Liver (tissue), 9 donors: ENCODE data around the gene PIGT. TPM values are rescaled to one million over a fixed set of nuclear protein-coding genes. Genes with fewer than 3 reads are reported as not detected.

Experiments used
- DNase-seq: peaks from one replicate; pipeline ENCODE4 v3.0.0-alpha.2; 2017; ENCODE audit warnings: low spot score
- H3K27ac ChIP-seq, 2 donors: one replicate each; pipeline ENCODE4 v1.7.0; 2013; ENCODE audit warnings: inconsistent platforms in 2 of 2, low read length in 2 of 2, control low read depth in 1 of 2, low read depth in 1 of 2, mild to moderate bottlenecking in 1 of 2
- H3K27me3 ChIP-seq, 4 donors: one replicate each; pipeline versions ENCODE4 v1.6.1 to v1.7.0; 2013; ENCODE audit warnings: low read length in 3 of 4, inconsistent platforms in 1 of 4, mild to moderate bottlenecking in 1 of 4, moderate library complexity in 1 of 4; ENCODE audit not compliant: control insufficient read depth in 4 of 4, insufficient read depth in 4 of 4
- H3K36me3 ChIP-seq, 4 donors: one replicate each; pipeline versions ENCODE4 v1.6.1 to v1.7.0; 2013; ENCODE audit warnings: low read length in 3 of 4, mild to moderate bottlenecking in 3 of 4, low read depth in 1 of 4, moderate library complexity in 1 of 4; ENCODE audit not compliant: control insufficient read depth in 4 of 4, insufficient read depth in 3 of 4
- H3K4me1 ChIP-seq, 4 donors: one replicate each; pipeline versions ENCODE4 v1.6.1 to v1.7.0; 2013; ENCODE audit warnings: low read length in 3 of 4, mild to moderate bottlenecking in 3 of 4, moderate library complexity in 1 of 4; ENCODE audit not compliant: control insufficient read depth in 4 of 4, insufficient read depth in 4 of 4
- H3K4me3 ChIP-seq, 3 donors: one replicate each; pipeline versions ENCODE4 v1.6.1 to v1.7.0; 2013; ENCODE audit warnings: low read length in 3 of 3, control low read depth in 1 of 3, low read depth in 1 of 3, mild to moderate bottlenecking in 1 of 3
- H3K9ac ChIP-seq, 2 donors: one replicate each; pipeline ENCODE4 v1.7.0; 2013; ENCODE audit warnings: low read length in 2 of 2, mild to moderate bottlenecking in 2 of 2, moderate library complexity in 2 of 2, control low read depth in 1 of 2, low read depth in 1 of 2
- H3K9me3 ChIP-seq, 4 donors: one replicate each; pipeline versions ENCODE4 v1.6.1 to v1.7.0; 2013; ENCODE audit warnings: low read length in 3 of 4; ENCODE audit not compliant: control insufficient read depth in 4 of 4
- ATF3 ChIP-seq: IDR thresholded peaks from 2 replicates; pipeline ENCODE4 v1.6.1; 2016; ENCODE audit warnings: antibody characterized with exemption
- EGR1 ChIP-seq, 2 donors: IDR thresholded peaks; 2 replicates each; pipeline ENCODE4 v1.6.1; 2016 to 2018; ENCODE audit warnings: antibody characterized with exemption in 2 of 2, low read depth in 2 of 2
- FOXA1 ChIP-seq: IDR thresholded peaks from 2 replicates; pipeline ENCODE4 v1.6.1; 2016; ENCODE audit warnings: antibody characterized with exemption
- FOXA2 ChIP-seq: IDR thresholded peaks from 2 replicates; pipeline ENCODE4 v1.6.1; 2016; ENCODE audit warnings: antibody characterized with exemption
- HNF4A ChIP-seq, 2 donors: conservative IDR thresholded peaks; 2 replicates each; pipeline ENCODE4 v1.6.1; 2016; ENCODE audit warnings: antibody characterized with exemption in 2 of 2, mild to moderate bottlenecking in 2 of 2
- HNF4G ChIP-seq: IDR thresholded peaks from 2 replicates; pipeline ENCODE4 v1.6.1; 2016; ENCODE audit warnings: antibody characterized with exemption
- JUND ChIP-seq, 2 donors: IDR thresholded peaks; 2 replicates each; pipeline ENCODE4 v1.6.1; 2016; ENCODE audit warnings: antibody characterized with exemption in 2 of 2
- MAX ChIP-seq: IDR thresholded peaks from 2 replicates; pipeline ENCODE4 v1.6.1; 2016; ENCODE audit warnings: antibody characterized with exemption
- NR2F2 ChIP-seq: IDR thresholded peaks from 2 replicates; pipeline ENCODE4 v1.6.1; 2016; ENCODE audit warnings: antibody characterized with exemption
- RAD21 ChIP-seq, 2 donors: IDR thresholded peaks; 2 replicates each; pipeline ENCODE4 v1.6.1; 2016; ENCODE audit warnings: antibody characterized with exemption in 2 of 2, mild to moderate bottlenecking in 2 of 2
- REST ChIP-seq: IDR thresholded peaks from 2 replicates; pipeline ENCODE4 v1.6.1; 2016; ENCODE audit warnings: antibody characterized with exemption, mild to moderate bottlenecking
- RXRA ChIP-seq, 2 donors: IDR thresholded peaks; 2 replicates each; pipeline ENCODE4 v1.6.1; 2017 to 2018; ENCODE audit warnings: antibody characterized with exemption in 2 of 2, mild to moderate bottlenecking in 1 of 2
- SP1 ChIP-seq: IDR thresholded peaks from 2 replicates; pipeline ENCODE4 v1.6.1; 2018; ENCODE audit warnings: antibody characterized with exemption, mild to moderate bottlenecking
- TAF1 ChIP-seq: conservative IDR thresholded peaks from 2 replicates; pipeline ENCODE4 v1.6.1; 2016; ENCODE audit warnings: antibody characterized with exemption, mild to moderate bottlenecking
- YY1 ChIP-seq: IDR thresholded peaks from 2 replicates; pipeline ENCODE4 v1.6.1; 2016; ENCODE audit warnings: antibody characterized with exemption, mild to moderate bottlenecking
- ZBTB33 ChIP-seq: IDR thresholded peaks from 2 replicates; pipeline ENCODE4 v1.6.1; 2016; ENCODE audit warnings: antibody characterized with exemption
- WGBS: extraction: QIAGEN DNeasy Blood & Tissue Kit; methylation state at CpG from one replicate; pipeline ENCODE4 v1.1.7; 2013; 5-methylcytosine and 5-hydroxymethylcytosine counted together
- polyA plus RNA-seq, 2 donors: library from polyadenylated mRNA; stranded (reverse) in 1 of 2; unstranded in 1 of 2; fragments of 200-250 nt in 1 of 2; fragments of >200 nt in 1 of 2; fragmentation: Nextera tagmentation in 1 of 2; extraction: Ambion mirVana in 1 of 2; gene quantifications; one replicate each; pipeline versions ENCODE4 v1.2.1 to v1.2.3, GENCODE V29; 2013 to 2015
- total RNA-seq, 2 donors: library from RNA; depleted of rRNA; stranded (reverse); fragments of >200 nt; gene quantifications; one replicate each; pipeline ENCODE4 v1.2.3, GENCODE V29; 2014
- donor health status: healthy.
- donor health status: healthy.
- donor health status: healthy.
- donor health status: healthy.
- donor health status: healthy.

Gene PIGT
- total and polyA plus RNA-seq, 4 donors, result 14.4 to 64.5 (median 34.1) TPM

- 54% methylated on average over 4 of the region's 4 CpGs for WGBS
- Histone ChIP-seq H3K4me3 (no peak overlapping the region), H3K27me3 (peaks cover 0 to 6% (median 3%) of the 10 kb centered on the region in 4 donors), H3K4me1 (no peaks in the 10 kb centered on the region), H3K27ac (no peak overlapping the region), H3K9ac (no peak overlapping the region), H3K9me3 (no peaks in the 10 kb centered on the region), H3K36me3 (no peaks in the 10 kb centered on the region)
- no peak for DNase-seq
- TF ChIP-seq FOXA1, result no peak
- no peak for TF ChIP-seq EGR1 (IDR thresholded peaks at IDR 0.05; ENCODE audit: low read depth in 2 of 2)
- no peak for TF ChIP-seq MAX
- TF ChIP-seq ZBTB33, result no peak
- no peak for TF ChIP-seq NR2F2
- no peak for TF ChIP-seq SP1
- TF ChIP-seq REST, result no peak
- no peak for TF ChIP-seq FOXA2
- no peak for TF ChIP-seq RXRA (IDR thresholded peaks at IDR 0.05)
- no peak for TF ChIP-seq JUND (IDR thresholded peaks at IDR 0.05)
- no peak for TF ChIP-seq YY1
- TF ChIP-seq TAF1, result no peak
Measured at GRCh38 chr20:45463709-45464108, 47.8 kb downstream of the PIGT start.

GRCh38 chr20:45465491-45466266 lies 49.7 kb downstream of the PIGT start:
- H3K9ac ChIP-seq, result no peak overlapping the region
- WGBS, result 67% methylated on average over 1 of the region's 1 CpG
- H3K9me3 ChIP-seq, result no peaks in the 10 kb centered on the region
- no peaks in the 10 kb centered on the region for H3K36me3 ChIP-seq
- peaks cover 4 to 16% (median 6%) of the 10 kb centered on the region in 4 donors for H3K27me3 ChIP-seq
- no peak overlapping the region for H3K4me3 ChIP-seq
- DNase-seq, result no peak
- H3K4me1 ChIP-seq, result peaks cover 5 to 11% (median 9%) of the 10 kb centered on the region in 4 donors
- TF ChIP-seq ZBTB33 (no peak), HNF4G (no peak), RXRA (IDR thresholded peaks at IDR 0.05) (no peak), HNF4A (conservative IDR thresholded peaks at IDR 0.05) (no peak), ATF3 (no peak), FOXA1 (no peak), REST (no peak), EGR1 (IDR thresholded peaks at IDR 0.05; ENCODE audit: low read depth in 2 of 2) (no peak), FOXA2 (no peak), RAD21 (IDR thresholded peaks at IDR 0.05) (no peak)
- H3K27ac ChIP-seq, result no peak overlapping the region
